Parathyroid adenoma (tissue), 2 donors: ENCODE data around the gene MCM3.

Experiments
- H2AFZ ChIP-seq: fragments of 300-600 bp; sonication (generic); one replicate; pipeline ENCODE4 v1.7.0; 2017; ENCODE audit warnings: antibody characterized with exemption, mild to moderate bottlenecking
- H3K27ac ChIP-seq: fragments of 300-600 bp; sonication (generic); one replicate; pipeline ENCODE4 v1.7.0; 2017
- H3K27me3 ChIP-seq: fragments of 300-600 bp; sonication (generic); one replicate; pipeline ENCODE4 v1.7.0; 2017; ENCODE audit warnings: low read length; ENCODE audit not compliant: control insufficient read depth, insufficient read depth
- H3K36me3 ChIP-seq: fragments of 300-600 bp; sonication (generic); one replicate; pipeline ENCODE4 v1.7.0; 2017; ENCODE audit warnings: low read length; ENCODE audit not compliant: control insufficient read depth, insufficient read depth
- H3K4me1 ChIP-seq: fragments of 300-600 bp; sonication (generic); one replicate; pipeline ENCODE4 v1.7.0; 2017; ENCODE audit warnings: control low read depth
- H3K4me2 ChIP-seq: fragments of 300-600 bp; sonication (generic); one replicate; pipeline ENCODE4 v1.7.0; 2017; ENCODE audit warnings: low read length
- H3K4me3 ChIP-seq: fragments of 300-600 bp; sonication (generic); one replicate; pipeline ENCODE4 v1.7.0; 2017; ENCODE audit warnings: low read depth, low read length
- H3K79me2 ChIP-seq: fragments of 300-600 bp; sonication (generic); one replicate; pipeline ENCODE4 v1.7.0; 2017; ENCODE audit warnings: control low read depth
- H3K9ac ChIP-seq: fragments of 300-600 bp; sonication (generic); one replicate; pipeline ENCODE4 v1.7.0; 2017; ENCODE audit warnings: mild to moderate bottlenecking
- H3K9me3 ChIP-seq: fragments of 300-600 bp; sonication (generic); one replicate; pipeline ENCODE4 v1.7.0; 2017; ENCODE audit warnings: low read length; ENCODE audit not compliant: control insufficient read depth
- CTCF ChIP-seq: fragments of 300-600 bp; sonication (generic); IDR thresholded peaks from one replicate; pipeline ENCODE4 v1.7.0; 2017; ENCODE audit warnings: antibody characterized with exemption, mild to moderate bottlenecking
- donor health status: primary hyperparathyroidism.

MCM3 gene

GRCh38 chr6:52324189-52324588, 39.6 kb upstream of the MCM3 start:
- Histone ChIP-seq H2AFZ (no peak overlapping the region), H3K4me3 (no peak overlapping the region), H3K9me3 (no peaks in the 10 kb centered on the region), H3K4me2 (no peak overlapping the region), H3K36me3 (no peaks in the 10 kb centered on the region), H3K27ac (no peak overlapping the region), H3K9ac (no peak overlapping the region), H3K79me2 (no peaks in the 10 kb centered on the region), H3K27me3 (no peaks in the 10 kb centered on the region), H3K4me1 (no peaks in the 10 kb centered on the region)
- no peak for TF ChIP-seq CTCF

GRCh38 chr6:52317841-52318581, 33.5 kb upstream of the MCM3 start:
- H3K4me1 ChIP-seq: no peaks in the 10 kb centered on the region
- no peak overlapping the region for H2AFZ ChIP-seq
- H3K79me2 ChIP-seq: no peaks in the 10 kb centered on the region

GRCh38 chr6:52317211-52317610, 32.7 kb upstream of the MCM3 start:
- no peak overlapping the region for H3K9ac ChIP-seq
- H3K27ac ChIP-seq: no peak overlapping the region
- no peaks in the 10 kb centered on the region for H3K36me3 ChIP-seq
- no peaks in the 10 kb centered on the region for H3K4me1 ChIP-seq
- no peaks in the 10 kb centered on the region for H3K9me3 ChIP-seq
- H3K4me3 ChIP-seq: no peak overlapping the region
- no peak overlapping the region for H3K4me2 ChIP-seq
- H3K27me3 ChIP-seq: no peaks in the 10 kb centered on the region
- H2AFZ ChIP-seq: no peak overlapping the region
- TF ChIP-seq CTCF: no peak
- H3K79me2 ChIP-seq: no peaks in the 10 kb centered on the region

More at GRCh38 chr6:52317841-52318581, 33.5 kb upstream of the MCM3 start:
- Histone ChIP-seq H3K4me2 (no peak overlapping the region), H3K4me3 (no peak overlapping the region), H3K27ac (no peak overlapping the region), H3K9ac (no peak overlapping the region), H3K27me3 (no peaks in the 10 kb centered on the region), H3K36me3 (no peaks in the 10 kb centered on the region), H3K9me3 (no peaks in the 10 kb centered on the region)
- TF ChIP-seq CTCF: no peak

GRCh38 chr6:52314752-52315151, 30.2 kb upstream of the MCM3 start:
- no peaks in the 10 kb centered on the region for H3K9me3 ChIP-seq
- H3K4me1 ChIP-seq: no peaks in the 10 kb centered on the region
- H3K27ac ChIP-seq: no peak overlapping the region
- no peaks in the 10 kb centered on the region for H3K27me3 ChIP-seq
- no peak overlapping the region for H2AFZ ChIP-seq
- H3K9ac ChIP-seq: no peak overlapping the region
- H3K36me3 ChIP-seq: no peaks in the 10 kb centered on the region
- H3K79me2 ChIP-seq: no peaks in the 10 kb centered on the region
- no peak for TF ChIP-seq CTCF
- no peak overlapping the region for H3K4me2 ChIP-seq
- no peak overlapping the region for H3K4me3 ChIP-seq

GRCh38 chr6:52312461-52312860, 27.9 kb upstream of the MCM3 start:
- TF ChIP-seq CTCF: no peak
- no peak overlapping the region for H3K9ac ChIP-seq
- H3K27ac ChIP-seq: no peak overlapping the region
- no peaks in the 10 kb centered on the region for H3K4me1 ChIP-seq
- H3K4me3 ChIP-seq: no peak overlapping the region
- no peaks in the 10 kb centered on the region for H3K36me3 ChIP-seq
- H3K79me2 ChIP-seq: no peaks in the 10 kb centered on the region
- no peak overlapping the region for H2AFZ ChIP-seq
- H3K27me3 ChIP-seq: no peaks in the 10 kb centered on the region
- no peak overlapping the region for H3K4me2 ChIP-seq
- H3K9me3 ChIP-seq: no peaks in the 10 kb centered on the region
